Brain pericyte (primary cell): ENCODE results near the gene NF1.
"Not testable (repeated sequence)": the region's sequence is repeated elsewhere in the genome, so short reads cannot be mapped to it uniquely, and the experiment has no call there.

ENCODE experiments used
- DNase-seq: peaks from one replicate; pipeline ENCODE4 v3.0.0-alpha.2; 2012; ENCODE audit warnings: low read depth, low spot score

NF1 gene

DNA sequence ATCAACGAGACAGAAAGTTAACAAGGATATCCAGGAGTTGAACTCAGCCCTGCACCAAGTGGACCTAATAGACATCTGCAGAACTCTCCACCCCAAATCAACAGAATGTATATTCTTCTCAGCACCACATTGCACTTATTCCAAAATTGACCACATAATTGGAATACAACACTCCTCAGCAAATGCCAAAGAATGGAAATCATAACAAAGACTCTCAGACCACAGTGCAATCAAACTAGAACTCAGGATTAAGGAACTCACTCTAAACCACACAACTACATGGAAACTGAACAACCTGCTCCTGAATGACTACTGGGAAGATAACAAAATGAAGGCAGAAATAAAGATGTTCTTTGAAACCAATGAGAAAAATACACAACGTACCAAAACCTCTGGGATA, 84.2 kb downstream of the NF1 start:
- not testable (repeated sequence) for DNase-seq

DNA sequence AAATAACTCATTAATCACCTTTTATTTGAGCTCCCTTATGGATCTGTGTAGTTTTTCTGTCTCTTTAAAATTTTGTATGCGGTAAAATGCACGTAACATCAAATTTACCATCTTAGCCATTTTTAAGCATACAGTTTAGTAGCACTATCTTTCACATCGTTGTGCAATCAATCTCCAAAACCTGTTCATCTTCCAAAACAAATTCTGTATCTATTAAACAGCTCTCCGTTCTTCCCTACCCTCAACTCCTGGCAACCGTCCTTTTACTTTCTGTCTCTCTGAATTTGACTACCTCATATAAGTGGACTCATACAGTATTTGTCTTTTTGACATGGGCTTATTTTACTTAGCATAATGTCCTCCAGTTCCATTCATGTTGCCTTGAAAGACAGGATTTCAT, 100.5 kb downstream of the NF1 start:
- DNase-seq, result no peak

- DNase-seq, result no peak
Measured at GRCh38 chr17:31198026-31198425, 103.2 kb downstream of the NF1 start.

DNA sequence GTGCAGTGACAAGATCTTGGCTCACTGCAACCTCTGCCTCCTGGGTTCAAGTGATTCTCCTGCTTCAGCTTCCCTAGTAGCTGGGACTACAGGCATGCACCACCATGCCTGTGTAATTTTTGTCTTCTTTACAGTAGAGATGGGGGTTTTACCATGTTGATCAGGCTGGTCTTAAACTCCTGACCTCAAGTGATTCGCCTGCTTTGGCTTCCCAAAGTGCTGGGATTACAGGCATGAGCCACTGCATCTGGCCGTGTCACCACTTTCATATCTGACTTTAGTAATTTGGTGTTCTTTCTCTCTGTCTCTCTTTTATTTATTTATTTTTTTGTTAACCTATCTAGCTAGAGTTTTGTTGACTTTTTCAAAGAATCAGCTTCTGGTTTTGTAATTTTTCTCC, 103.9 kb downstream of the NF1 start:
- not testable (repeated sequence) for DNase-seq

- DNase-seq, result no peak
Measured at GRCh38 chr17:31200287-31200686, 105.5 kb downstream of the NF1 start.

DNA sequence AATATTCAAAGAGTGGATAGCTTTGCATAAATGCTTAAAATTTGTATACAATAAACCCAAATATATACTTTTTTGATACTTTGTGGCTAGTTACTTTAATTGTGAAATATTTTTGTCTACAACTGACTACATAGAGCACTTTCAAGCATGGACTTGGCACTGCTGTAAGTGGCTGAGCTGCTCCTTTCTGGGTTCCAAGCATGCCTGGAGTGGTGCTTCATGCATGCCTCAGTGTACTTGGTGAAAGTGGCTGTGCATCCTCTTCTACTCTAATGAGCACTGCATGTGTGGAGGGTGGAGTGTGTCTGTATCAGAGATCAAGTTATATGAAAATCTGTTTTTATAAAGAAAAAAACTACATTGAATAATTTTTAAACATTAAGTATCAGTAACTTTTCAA, 108.2 kb downstream of the NF1 start:
- DNase-seq, result no peak

DNA sequence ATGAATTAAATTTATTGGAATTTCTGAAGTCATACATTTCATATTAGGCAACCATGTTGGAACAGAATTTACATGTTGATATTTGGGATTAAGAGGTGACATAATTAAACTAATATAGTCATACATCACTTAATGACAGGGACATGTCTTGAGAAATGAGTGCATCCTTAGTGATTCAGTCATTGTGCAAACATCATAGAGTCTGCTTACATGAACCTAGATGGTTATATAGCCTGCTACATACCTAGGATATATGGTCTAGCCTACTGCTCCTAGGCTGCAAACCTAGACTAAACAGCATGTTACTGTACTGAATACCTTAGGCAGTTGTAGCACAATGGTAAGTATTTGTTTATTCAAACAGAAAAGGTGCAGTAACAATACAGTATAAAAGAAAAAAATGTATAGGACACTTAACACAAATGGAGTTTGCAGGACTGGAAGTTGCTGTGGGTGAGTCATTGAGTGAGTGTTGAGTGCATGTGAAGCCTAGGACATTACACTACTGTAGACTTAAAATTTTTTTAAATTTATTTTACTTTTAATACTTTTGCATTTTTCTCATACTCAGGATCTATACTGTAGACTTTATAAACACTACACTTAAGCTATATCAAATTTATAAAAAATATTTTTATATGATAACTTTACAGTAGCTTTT, 116.7 kb downstream of the NF1 start:
- DNase-seq, result no peak

- DNase-seq, result peak; percentile 41
Measured at GRCh38 chr17:31216031-31216751, 121.4 kb downstream of the NF1 start.

DNA sequence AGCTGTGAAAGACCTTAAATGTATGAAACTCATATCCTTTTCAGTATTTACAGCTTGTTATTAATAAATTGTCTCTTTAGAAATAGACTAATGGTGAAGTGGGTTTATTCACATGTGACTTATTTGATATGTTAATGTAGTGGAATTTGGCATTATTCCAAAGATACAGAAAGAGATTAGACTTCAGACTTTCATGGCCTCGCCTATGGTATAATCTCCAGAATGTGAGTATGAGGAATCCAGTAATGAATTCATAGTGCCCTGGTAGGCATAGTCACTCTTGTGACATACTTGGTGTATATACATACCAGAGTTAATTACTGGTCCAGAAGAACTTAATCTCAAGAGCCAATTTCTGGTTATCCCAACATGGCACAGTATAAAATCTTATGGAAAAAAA, 129.6 kb downstream of the NF1 start:
- DNase-seq, result no peak

GRCh38 chr17:31225831-31226230, 131.1 kb downstream of the NF1 start:
- no peak for DNase-seq

DNA sequence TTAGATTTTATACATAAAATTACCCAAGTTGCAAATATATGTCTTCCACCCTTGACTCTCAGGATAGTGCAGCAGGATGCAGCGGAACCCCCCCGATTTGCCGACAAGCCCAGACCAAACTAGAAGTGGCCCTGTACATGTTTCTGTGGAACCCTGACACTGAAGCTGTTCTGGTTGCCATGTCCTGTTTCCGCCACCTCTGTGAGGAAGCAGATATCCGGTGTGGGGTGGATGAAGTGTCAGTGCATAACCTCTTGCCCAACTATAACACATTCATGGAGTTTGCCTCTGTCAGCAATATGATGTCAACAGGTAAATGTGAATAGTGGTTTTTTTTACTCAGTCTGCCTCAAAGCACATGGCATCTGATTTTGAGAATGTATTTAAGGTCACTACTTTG, 131.6 kb downstream of the NF1 start:
- no peak for DNase-seq

- no peak for DNase-seq
Measured at GRCh38 chr17:31226950-31227349, 132.2 kb downstream of the NF1 start.

DNA sequence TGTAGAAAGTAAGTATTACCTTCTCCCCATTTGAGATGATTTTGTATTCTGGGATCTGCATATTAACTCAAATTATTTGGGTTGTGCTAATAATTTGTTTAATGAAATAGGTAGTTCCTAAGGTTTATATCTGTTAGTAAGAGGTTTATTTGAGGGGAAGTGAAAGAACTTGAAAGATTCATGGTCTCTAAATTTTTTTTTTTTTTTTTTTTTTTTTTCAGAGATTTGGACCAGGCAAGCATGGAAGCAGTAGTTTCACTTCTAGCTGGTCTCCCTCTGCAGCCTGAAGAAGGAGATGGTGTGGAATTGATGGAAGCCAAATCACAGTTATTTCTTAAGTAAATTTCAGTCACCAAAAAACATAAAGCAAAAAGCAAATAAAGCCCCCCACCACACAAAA, 137.1 kb downstream of the NF1 start:
- DNase-seq, result no peak

DNA sequence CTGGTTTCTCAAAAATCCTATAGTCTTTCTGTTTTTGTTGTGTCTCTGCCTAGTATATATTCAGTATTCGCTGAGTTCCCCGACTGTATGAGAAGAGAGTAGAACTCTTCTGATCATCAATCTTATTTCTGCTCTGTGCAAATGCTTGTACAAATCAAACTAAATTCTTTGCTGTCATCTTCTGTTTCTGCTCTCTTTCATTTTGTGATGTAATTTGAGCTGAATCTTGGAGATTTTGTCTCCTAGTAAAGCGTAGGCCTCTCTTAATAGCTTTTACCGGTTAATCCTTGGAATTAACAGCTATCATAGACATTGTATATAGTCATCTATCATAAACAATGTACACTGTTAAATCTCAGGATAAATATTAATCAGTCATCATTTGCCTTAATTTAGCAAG, 140.3 kb downstream of the NF1 start:
- DNase-seq, result no peak

- DNase-seq, result no peak
Measured at GRCh38 chr17:31236137-31236536, 141.4 kb downstream of the NF1 start.

DNA sequence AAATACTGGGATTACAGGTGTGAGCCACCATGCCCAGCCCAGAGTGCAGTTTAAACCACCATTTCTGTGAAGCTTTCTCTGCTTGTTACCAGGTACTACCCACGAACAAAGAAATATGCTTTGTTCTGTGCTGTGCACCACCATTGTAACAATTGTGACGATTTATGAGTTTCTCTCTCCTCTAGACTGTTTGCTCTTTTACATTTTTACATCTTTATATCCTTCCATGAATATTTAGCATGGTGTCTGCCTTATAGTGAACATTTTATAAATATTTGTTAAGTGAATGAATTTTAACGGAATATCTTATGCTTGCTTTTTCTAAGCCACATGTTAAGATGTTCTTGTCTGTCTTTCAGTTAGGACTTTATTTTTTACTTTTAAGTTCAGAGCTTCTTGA, 141.9 kb downstream of the NF1 start:
- DNase-seq, result no peak

DNA sequence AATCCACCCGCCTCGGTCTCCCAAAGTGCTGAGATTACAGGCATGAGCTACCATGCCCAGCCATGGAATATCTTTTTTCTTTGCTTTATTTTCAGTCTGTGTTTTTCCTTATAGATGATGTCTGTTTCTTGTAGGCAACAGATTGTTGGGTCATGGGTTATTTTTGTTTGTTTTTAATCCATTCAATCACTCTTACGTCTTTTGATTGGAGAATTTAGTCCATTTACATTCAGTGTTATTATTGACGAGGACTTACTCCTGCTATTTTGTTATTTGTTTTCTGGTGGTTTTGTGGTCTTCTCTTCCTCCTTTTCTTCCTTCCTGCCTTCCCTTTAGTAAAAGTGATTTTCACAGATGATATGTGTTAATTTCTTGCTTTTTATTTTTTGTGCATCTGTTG, 146.3 kb downstream of the NF1 start:
- DNase-seq, result no peak

DNA sequence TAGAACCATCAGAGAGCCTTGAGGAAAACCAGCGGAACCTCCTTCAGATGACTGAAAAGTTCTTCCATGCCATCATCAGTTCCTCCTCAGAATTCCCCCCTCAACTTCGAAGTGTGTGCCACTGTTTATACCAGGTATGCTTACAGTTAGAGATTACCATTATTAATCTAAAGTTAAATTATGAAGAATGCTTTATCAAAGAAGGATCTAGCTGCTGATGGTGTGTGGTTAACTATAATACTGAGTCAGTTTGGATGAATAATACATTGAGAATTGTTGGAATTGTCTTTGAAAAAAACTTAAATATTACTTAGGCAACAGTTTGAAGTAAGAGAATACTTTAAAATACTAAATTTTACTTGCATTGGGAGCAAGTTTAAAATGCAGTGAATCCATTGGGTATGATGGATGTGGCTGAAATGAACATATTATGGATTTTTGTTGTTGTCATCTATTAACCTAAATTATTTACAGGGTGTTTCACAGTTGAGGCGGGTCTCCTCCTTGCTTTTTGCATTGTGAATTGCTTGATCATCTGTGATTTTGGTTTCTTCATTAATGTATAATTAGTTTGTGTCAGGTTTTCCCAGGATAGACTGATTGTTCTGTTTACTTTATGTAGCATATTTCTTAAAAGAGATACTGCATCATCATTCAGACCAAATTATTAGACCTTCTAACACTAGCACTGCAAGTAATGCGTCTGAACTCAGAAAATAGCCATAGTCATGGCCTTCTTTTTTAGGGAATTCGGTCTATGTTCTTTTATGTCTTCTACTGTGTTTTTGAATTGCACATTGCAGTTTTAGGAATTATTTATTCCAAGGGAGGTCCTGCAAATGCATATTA, 154.4 kb downstream of the NF1 start:
- DNase-seq, result no peak

- no peak for DNase-seq
Measured at GRCh38 chr17:31249835-31250141, 155.0 kb downstream of the NF1 start.

- DNase-seq, result no peak
Measured at GRCh38 chr17:31250229-31250628, 155.5 kb downstream of the NF1 start.

GRCh38 chr17:31251105-31251969, 156.6 kb downstream of the NF1 start:
- DNase-seq, result no peak

DNA sequence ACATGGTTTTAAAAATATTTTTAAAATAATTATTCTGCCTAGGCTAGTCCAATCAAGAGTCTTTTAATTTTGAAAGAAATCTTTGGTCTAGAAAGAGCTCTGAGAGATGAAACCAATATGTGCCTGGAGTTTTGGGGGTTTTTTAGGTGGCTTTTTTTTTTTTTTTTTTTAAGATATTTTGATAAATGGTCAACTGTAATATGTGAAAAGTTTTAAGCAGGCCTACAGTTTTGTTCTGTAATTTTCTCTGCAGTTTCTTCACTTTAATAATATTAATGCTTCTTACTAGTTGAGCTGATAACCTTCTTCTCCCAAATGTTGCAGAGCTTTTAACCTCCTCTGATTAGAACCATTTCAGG, 157.2 kb downstream of the NF1 start:
- no peak for DNase-seq
